Measurements from ENCODE around the gene COQ9. TPM values are rescaled to one million over a fixed set of nuclear protein-coding genes. Genes with fewer than 3 reads are reported as not detected.

The COQ9 gene
- total RNA-seq, 1 donor from 2014 or later = 37.6 TPM

GRCh38 chr16:57505169-57505568 is 57.9 kb downstream of the COQ9 start:
- H3K36me3 ChIP-seq (ENCODE audit: control insufficient read depth, insufficient read depth, low read length) = no peaks in the 10 kb centered on the region
- no peak overlapping the region for H3K4me3 ChIP-seq (ENCODE audit: low read depth, low read length)
- H3K27me3 ChIP-seq (ENCODE audit: control insufficient read depth, insufficient read depth, low read length) = peaks cover 19% of the 10 kb centered on the region
- DNase-seq (ENCODE audit: low read depth) = no peak
- no peak for TF ChIP-seq CTCF (IDR thresholded peaks at IDR 0.05; ENCODE audit: insufficient read depth, low read length, poor library complexity, severe bottlenecking)

- H3K27me3 ChIP-seq (ENCODE audit: control insufficient read depth, insufficient read depth, low read length) = peaks cover 19% of the 10 kb centered on the region
- H3K36me3 ChIP-seq (ENCODE audit: control insufficient read depth, insufficient read depth, low read length) = no peaks in the 10 kb centered on the region
- TF ChIP-seq CTCF (IDR thresholded peaks at IDR 0.05; ENCODE audit: insufficient read depth, low read length, poor library complexity, severe bottlenecking) = no peak
Measured at GRCh38 chr16:57507136-57508034, 60.1 kb downstream of the COQ9 start.

GRCh38 chr16:57508035-57508425 is 60.8 kb downstream of the COQ9 start:
- no peak for TF ChIP-seq CTCF (IDR thresholded peaks at IDR 0.05; ENCODE audit: insufficient read depth, low read length, poor library complexity, severe bottlenecking)
- Histone ChIP-seq H3K27me3 (ENCODE audit: control insufficient read depth, insufficient read depth, low read length) (peaks cover 19% of the 10 kb centered on the region), H3K36me3 (ENCODE audit: control insufficient read depth, insufficient read depth, low read length) (no peaks in the 10 kb centered on the region)

More at GRCh38 chr16:57507136-57508034, 60.1 kb downstream of the COQ9 start:
- no peak overlapping the region for H3K4me3 ChIP-seq (ENCODE audit: low read depth, low read length)
- DNase-seq (ENCODE audit: low read depth) = no peak

GRCh38 chr16:57509231-57509923 is 62.1 kb downstream of the COQ9 start:
- no peak overlapping the region for H3K4me3 ChIP-seq (ENCODE audit: low read depth, low read length)
- TF ChIP-seq CTCF (IDR thresholded peaks at IDR 0.05; ENCODE audit: insufficient read depth, low read length, poor library complexity, severe bottlenecking) = no peak
- no peaks in the 10 kb centered on the region for H3K36me3 ChIP-seq (ENCODE audit: control insufficient read depth, insufficient read depth, low read length)
- peaks cover 8% of the 10 kb centered on the region for H3K27me3 ChIP-seq (ENCODE audit: control insufficient read depth, insufficient read depth, low read length)
- no peak for DNase-seq (ENCODE audit: low read depth)

More at GRCh38 chr16:57508035-57508425, 60.8 kb downstream of the COQ9 start:
- no peak overlapping the region for H3K4me3 ChIP-seq (ENCODE audit: low read depth, low read length)
- DNase-seq (ENCODE audit: low read depth) = no peak

GRCh38 chr16:57510016-57510871 is 63.0 kb downstream of the COQ9 start:
- H3K36me3 ChIP-seq (ENCODE audit: control insufficient read depth, insufficient read depth, low read length) = no peaks in the 10 kb centered on the region
- H3K27me3 ChIP-seq (ENCODE audit: control insufficient read depth, insufficient read depth, low read length) = peaks cover 4% of the 10 kb centered on the region
- TF ChIP-seq CTCF (IDR thresholded peaks at IDR 0.05; ENCODE audit: insufficient read depth, low read length, poor library complexity, severe bottlenecking) = no peak
- DNase-seq (ENCODE audit: low read depth) = no peak
- H3K4me3 ChIP-seq (ENCODE audit: low read depth, low read length) = no peak overlapping the region

Other genes with a start within 250 kb of the COQ9 start
- gene ARL2BP, start 202.2 kb upstream of the COQ9 start, total RNA-seq = 70.4 and 78.3 TPM in 2 replicates
- gene PLLP, start 162.8 kb upstream of the COQ9 start, total RNA-seq = 11.9 and 12.6 TPM in 2 replicates
- not detected in 2 replicates for gene CCL22, start 88.7 kb upstream of the COQ9 start, total RNA-seq
- 22.0 and 24.8 TPM in 2 replicates for gene CX3CL1, start 75.0 kb upstream of the COQ9 start, total RNA-seq
- not detected in 2 replicates for gene CCL17, start 42.7 kb upstream of the COQ9 start, total RNA-seq
- 80.2 and 80.3 TPM in 2 replicates for gene CIAPIN1, start 94 bp upstream of the COQ9 start, total RNA-seq
- 70.4 and 73.0 TPM in 2 replicates for gene POLR2C, start 15.2 kb downstream of the COQ9 start, total RNA-seq
- 23.1 and 23.2 TPM in 2 replicates for gene DOK4, start 39.0 kb downstream of the COQ9 start, total RNA-seq
- 11.4 and 14.0 TPM in 2 replicates for gene CCDC102A, start 89.1 kb downstream of the COQ9 start, total RNA-seq
- 1.0 and 2.5 TPM in 2 replicates for gene ADGRG5, start 95.2 kb downstream of the COQ9 start, total RNA-seq
- 143 and 150 TPM in 2 replicates for gene ADGRG1, start 181.2 kb downstream of the COQ9 start, total RNA-seq
- not detected in 2 replicates for gene ADGRG3, start 220.8 kb downstream of the COQ9 start, total RNA-seq
- 0.04 TPM in 1 of 2 replicates, not detected in the other for gene DRC7, start 247.3 kb downstream of the COQ9 start, total RNA-seq

Data from kidney epithelial cell (primary cell).